HG02763 (cell line): ENCODE data around the gene R3HDM2.
"Not testable (repeated sequence)": the region's sequence is repeated elsewhere in the genome, so short reads cannot be mapped to it uniquely, and the experiment has no call there.

ENCODE experiments used
- ATAC-seq: cut with Tn5 transposase; IDR thresholded peaks from one replicate; pipeline ENCODE4 v1.9.1; 2021; ENCODE audit warnings: mild to moderate bottlenecking, moderate library complexity; ENCODE audit not compliant: unreplicated experiment

R3HDM2 gene

GRCh38 chr12:57336299-57336698 is 94.5 kb downstream of the R3HDM2 start:
- ATAC-seq: not testable (repeated sequence)

- ATAC-seq: no peak
Observed at GRCh38 chr12:57334219-57334618, 96.6 kb downstream of the R3HDM2 start.

GRCh38 chr12:57332646-57333312 is 98.1 kb downstream of the R3HDM2 start:
- ATAC-seq: no peak

- ATAC-seq: no peak
Observed at GRCh38 chr12:57330992-57331391, 99.9 kb downstream of the R3HDM2 start.

- no peak for ATAC-seq
Observed at GRCh38 chr12:57329219-57329618, 101.6 kb downstream of the R3HDM2 start.

- ATAC-seq: no peak
Observed at GRCh38 chr12:57325395-57325794, 105.4 kb downstream of the R3HDM2 start.

- ATAC-seq: no peak
Observed at GRCh38 chr12:57323416-57323815, 107.4 kb downstream of the R3HDM2 start.

- ATAC-seq: no peak
Observed at GRCh38 chr12:57320639-57321038, 110.2 kb downstream of the R3HDM2 start.

GRCh38 chr12:57319678-57320469 is 111.0 kb downstream of the R3HDM2 start:
- no peak for ATAC-seq

- ATAC-seq: no peak
Observed at GRCh38 chr12:57315681-57316080, 115.2 kb downstream of the R3HDM2 start.

- ATAC-seq: not testable (repeated sequence)
Observed at GRCh38 chr12:57312287-57312686, 118.6 kb downstream of the R3HDM2 start.

- no peak for ATAC-seq
Observed at GRCh38 chr12:57309420-57309819, 121.4 kb downstream of the R3HDM2 start.

- ATAC-seq: no peak
Observed at GRCh38 chr12:57300961-57301584, 129.8 kb downstream of the R3HDM2 start.

GRCh38 chr12:57299514-57300016 is 131.3 kb downstream of the R3HDM2 start:
- ATAC-seq: no peak

- no peak for ATAC-seq
Observed at GRCh38 chr12:57296291-57296690, 134.6 kb downstream of the R3HDM2 start.

- not testable (repeated sequence) for ATAC-seq
Observed at GRCh38 chr12:57282073-57282472, 148.8 kb downstream of the R3HDM2 start.

GRCh38 chr12:57280211-57281062 is 150.4 kb downstream of the R3HDM2 start:
- peak; percentile 84 for ATAC-seq

GRCh38 chr12:57278465-57279381 is 152.1 kb downstream of the R3HDM2 start:
- ATAC-seq: no peak

- no peak for ATAC-seq
Observed at GRCh38 chr12:57276935-57277563, 153.8 kb downstream of the R3HDM2 start.
